K562 (cell line): ENCODE measurements around the gene MCAM. TPM values are rescaled to one million over a fixed set of nuclear protein-coding genes. Genes with fewer than 3 reads are reported as not detected.

Source experiments
- ARID1B ChIP-seq: fragments of 450-650 bp; IDR thresholded peaks from 2 replicates; pipeline ENCODE4 v1.6.1; 2016; ENCODE audit warnings: antibody characterized with exemption, mild to moderate bottlenecking, inconsistent platforms
- CHD2 ChIP-seq: IDR thresholded peaks from 2 replicates; pipeline ENCODE4 v1.6.1; 2011; ENCODE audit warnings: low read depth, low read length
- E2F4 ChIP-seq: sonication (generic); formaldehyde crosslinking; IDR thresholded peaks from 2 replicates; pipeline ENCODE4 v1.8.0; 2022; ENCODE audit warnings: mild to moderate bottlenecking, low read depth, missing genetic modification reagents
- HDGF ChIP-seq: fragments of 450-650 bp; IDR thresholded peaks from 2 replicates; pipeline ENCODE4 v1.6.1; 2016
- IFI16 ChIP-seq: fragments of 250-450 bp; sonication (Bioruptor Pico); IDR thresholded peaks from 2 replicates; pipeline ENCODE4 v2.1.2; 2022; ENCODE audit warnings: mild to moderate bottlenecking, inconsistent platforms
- MEIS2 ChIP-seq: fragments of 450-650 bp; IDR thresholded peaks from 2 replicates; pipeline ENCODE4 v1.6.1; 2014; ENCODE audit warnings: mild to moderate bottlenecking; ENCODE audit not compliant: partially characterized antibody
- MTF1 ChIP-seq: fragments of 250-450 bp; sonication (Bioruptor Pico); IDR thresholded peaks from 2 replicates; pipeline ENCODE4 v1.9.0; 2021; ENCODE audit warnings: moderate library complexity, mild to moderate bottlenecking, inconsistent platforms, borderline replicate concordance
- MXD1 ChIP-seq: fragments of 250-450 bp; sonication (Bioruptor Pico); IDR thresholded peaks from 2 replicates; pipeline ENCODE4 v1.8.0; 2021; ENCODE audit warnings: borderline replicate concordance, mild to moderate bottlenecking, moderate library complexity; ENCODE audit not compliant: poor library complexity, severe bottlenecking
- MYNN ChIP-seq, 2 experiments: sonication (generic); formaldehyde crosslinking in 1 of 2; IDR thresholded peaks; 2 replicates each; pipeline versions ENCODE4 v1.5.0 to v1.6.1; 2016 to 2020; ENCODE audit warnings: antibody characterized with exemption in 1 of 2, missing genetic modification reagents in 1 of 2
- NELFE ChIP-seq: IDR thresholded peaks from 2 replicates; pipeline ENCODE4 v1.6.1; 2011; ENCODE audit warnings: mild to moderate bottlenecking; ENCODE audit not compliant: insufficient read depth, insufficient read length
- RBM14 ChIP-seq: fragments of 200-400 bp; formaldehyde crosslinking; IDR thresholded peaks from 2 replicates; pipeline ENCODE4 v1.6.1; 2018; ENCODE audit warnings: low read depth, mild to moderate bottlenecking, low read length, moderate library complexity, borderline replicate concordance; ENCODE audit not compliant: insufficient read depth
- SAFB ChIP-seq: fragments of 200-400 bp; formaldehyde crosslinking; IDR thresholded peaks from 2 replicates; pipeline ENCODE4 v1.6.1; 2017; ENCODE audit warnings: low read depth, low read length, borderline replicate concordance
- SIN3A ChIP-seq, 2 experiments: fragments of 150-350 bp in 1 of 2; IDR thresholded peaks; 2 replicates each; pipeline ENCODE4 v1.6.1; 2011 to 2016; ENCODE audit warnings: borderline replicate concordance in 2 of 2, low read depth in 2 of 2, low read length in 2 of 2, mild to moderate bottlenecking in 2 of 2, moderate library complexity in 2 of 2; ENCODE audit not compliant: control insufficient read depth in 1 of 2
- SMAD4 ChIP-seq: fragments of 250-450 bp; sonication (Bioruptor Pico); conservative IDR thresholded peaks from 2 replicates; pipeline ENCODE4 v1.8.0; 2021; ENCODE audit warnings: inconsistent platforms, mild to moderate bottlenecking, moderate library complexity
- U2AF1 ChIP-seq: fragments of 200-400 bp; formaldehyde crosslinking; optimal IDR thresholded peaks from 2 replicates; pipeline ENCODE3; 2017; ENCODE audit warnings: mild to moderate bottlenecking, low read depth, low read length, moderate library complexity
- USF2 ChIP-seq: sonication (generic); formaldehyde crosslinking; IDR thresholded peaks from 2 replicates; pipeline ENCODE4 v1.5.0; 2020; ENCODE audit warnings: missing genetic modification reagents
- ZBTB9 ChIP-seq: fragments of 450-650 bp; formaldehyde crosslinking; IDR thresholded peaks from 2 replicates; pipeline ENCODE4 v1.4.0; 2020; ENCODE audit warnings: mild to moderate bottlenecking, moderate library complexity
- ZHX1 ChIP-seq: fragments of 150-350 bp; conservative IDR thresholded peaks from 2 replicates; pipeline ENCODE4 v1.6.1; 2014; ENCODE audit warnings: low read length
- ZKSCAN1 ChIP-seq: fragments of 150-350 bp; IDR thresholded peaks from 2 replicates; pipeline ENCODE4 v1.6.1; 2016; ENCODE audit warnings: low read depth, low read length
- ZNF311 ChIP-seq: fragments of 250-450 bp; sonication (Bioruptor Pico); IDR thresholded peaks from 2 replicates; pipeline ENCODE4 v1.4.0; 2020; ENCODE audit warnings: mild to moderate bottlenecking, moderate library complexity
- ZNF766 ChIP-seq: fragments of 200-800 bp; sonication (Bioruptor generic); conservative IDR thresholded peaks from 2 replicates; pipeline ENCODE4 v1.6.1; 2016; ENCODE audit warnings: missing genetic modification characterization, missing compliant biosample characterization
- polyA plus RNA-seq, 8 experiments: library from polyadenylated mRNA; depleted of rRNA in 4 of 8; stranded (reverse) in 5 of 8; unstranded in 3 of 8; fragments of >200 nt; fragmentation: Nextera tagmentation in 2 of 8; fragmentation: Illumina TruSeq in 1 of 8; extraction: Ambion mirVana in 2 of 8; extraction: Trizol in 1 of 8; gene quantifications; 2 replicates each; pipeline versions ENCODE4 v1.2.1 to v1.2.3, GENCODE V29; 2011 to 2014; ENCODE audit warnings: inconsistent platforms in 1 of 8, missing spikeins in 1 of 8
- total RNA-seq, 7 experiments: library from RNA; depleted of rRNA in 6 of 7; stranded (reverse); fragments of >200 nt in 6 of 7; fragmentation: Illumina TruSeq in 2 of 7; extraction: Trizol in 2 of 7; gene quantifications; 2 replicates each; pipeline versions ENCODE4 v1.2.1 to v1.2.3, GENCODE V29; 2011 to 2021; ENCODE audit warnings: low replicate concordance in 1 of 7

The MCAM gene
- total and polyA plus RNA-seq, 9 of the 15 experiments (the other 6 are each of a cell fraction or from before 2014, with no cell fraction given) = 14.7 to 118 (median 53.6) TPM

- TF ChIP-seq ZBTB9 (CRISPR knock-in tag) (no peak), ZNF311 (CRISPR knock-in tag) (no peak), MEIS2 (peak; percentile 33), USF2 (CRISPR knock-in tag) (no peak), ZNF766 (CRISPR knock-in tag) (no peak), ZHX1 (no peak), U2AF1 (no peak), ARID1B (no peak), MYNN (IDR thresholded peaks at IDR 0.05) (no peak), MYNN (CRISPR knock-in tag; IDR thresholded peaks at IDR 0.05) (no peak), IFI16 (no peak), E2F4 (CRISPR knock-in tag) (peak; percentile 87), SAFB (no peak), MXD1 (CRISPR knock-in tag) (peak; percentile 75), SIN3A (IDR thresholded peaks at IDR 0.05; ENCODE audit: borderline replicate concordance in 2 of 2, control insufficient read depth in 1 of 2, low read depth in 2 of 2, low read length in 2 of 2) (peak; percentile 65; a peak in 2 of 4 replicates), MTF1 (no peak), ZKSCAN1 (no peak), SMAD4 (CRISPR knock-in tag) (no peak), RBM14 (no peak), CHD2 (peak; percentile 68; the same call in 1 of the 2 replicates), HDGF (no peak), NELFE (no peak)
Measured at GRCh38 chr11:119334174-119334930, 17.4 kb upstream of the MCAM start, which contains the start of gene RNF26 (continued).
